Measurements from ENCODE around the gene HID1.

The HID1 gene

DNA sequence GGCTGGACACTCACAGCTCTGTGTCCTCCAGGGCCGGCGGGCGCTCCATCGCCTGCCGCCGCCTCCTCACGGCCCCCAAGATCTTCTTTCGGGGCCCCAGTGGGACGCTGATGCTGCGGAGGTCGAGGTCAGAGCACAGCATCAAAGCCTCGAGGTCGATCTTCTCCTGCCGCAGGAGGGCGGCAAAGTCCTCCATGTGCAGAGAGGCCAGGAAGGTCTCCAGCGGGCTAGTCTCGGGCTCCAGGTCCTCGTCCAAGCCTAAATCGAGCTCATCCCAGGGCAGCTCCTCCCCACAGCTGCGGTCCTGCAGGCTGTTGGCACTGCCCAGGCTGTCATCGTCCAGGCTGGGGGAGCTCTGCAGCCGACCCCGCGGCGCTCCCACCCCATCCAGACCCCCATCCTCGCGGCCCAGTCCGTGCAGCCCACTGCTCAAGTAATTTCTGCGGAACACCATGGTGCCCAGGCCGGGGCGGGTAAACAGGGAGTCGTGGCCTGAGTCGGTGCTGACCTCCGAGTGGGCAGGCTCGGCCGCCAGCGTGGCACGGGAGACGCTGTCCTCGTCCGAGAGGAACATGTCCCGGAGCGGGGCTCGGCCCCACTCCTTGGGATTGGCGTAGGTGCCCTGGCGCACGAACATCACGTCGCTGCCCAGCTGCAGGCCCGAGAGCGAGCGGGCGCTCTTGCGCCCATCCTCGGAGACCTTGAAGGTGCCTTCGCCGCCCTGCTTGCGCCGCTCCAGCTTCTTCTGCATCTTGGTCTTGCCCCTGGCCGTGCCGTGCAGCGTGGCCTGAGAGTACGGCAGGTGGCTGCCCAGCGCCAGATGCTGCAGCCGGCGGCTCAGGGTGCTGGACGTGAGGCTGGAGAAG, 52.9 kb downstream of the HID1 start:
- peaks cover 3% of the 10 kb centered on the region for H3K4me1 ChIP-seq (ENCODE audit: insufficient read depth, poor library complexity, severe bottlenecking)
- no peaks in the 10 kb centered on the region for H3K36me3 ChIP-seq (ENCODE audit: low read depth)
- H3K9me3 ChIP-seq (ENCODE audit: severe bottlenecking): no peaks in the 10 kb centered on the region
- DNase-seq (ENCODE audit: low spot score) (no peak), ATAC-seq (ENCODE audit: low read depth) (no peak)
- TF ChIP-seq, protein P1, sequence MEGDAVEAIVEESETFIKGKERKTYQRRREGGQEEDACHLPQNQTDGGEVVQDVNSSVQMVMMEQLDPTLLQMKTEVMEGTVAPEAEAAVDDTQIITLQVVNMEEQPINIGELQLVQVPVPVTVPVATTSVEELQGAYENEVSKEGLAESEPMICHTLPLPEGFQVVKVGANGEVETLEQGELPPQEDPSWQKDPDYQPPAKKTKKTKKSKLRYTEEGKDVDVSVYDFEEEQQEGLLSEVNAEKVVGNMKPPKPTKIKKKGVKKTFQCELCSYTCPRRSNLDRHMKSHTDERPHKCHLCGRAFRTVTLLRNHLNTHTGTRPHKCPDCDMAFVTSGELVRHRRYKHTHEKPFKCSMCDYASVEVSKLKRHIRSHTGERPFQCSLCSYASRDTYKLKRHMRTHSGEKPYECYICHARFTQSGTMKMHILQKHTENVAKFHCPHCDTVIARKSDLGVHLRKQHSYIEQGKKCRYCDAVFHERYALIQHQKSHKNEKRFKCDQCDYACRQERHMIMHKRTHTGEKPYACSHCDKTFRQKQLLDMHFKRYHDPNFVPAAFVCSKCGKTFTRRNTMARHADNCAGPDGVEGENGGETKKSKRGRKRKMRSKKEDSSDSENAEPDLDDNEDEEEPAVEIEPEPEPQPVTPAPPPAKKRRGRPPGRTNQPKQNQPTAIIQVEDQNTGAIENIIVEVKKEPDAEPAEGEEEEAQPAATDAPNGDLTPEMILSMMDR (IDR thresholded peaks at IDR 0.05; ENCODE audit: poor library complexity, severe bottlenecking): no peak
- no peak overlapping the region for H3K27ac ChIP-seq (ENCODE audit: poor library complexity, severe bottlenecking)
- peaks cover 11% of the 10 kb centered on the region for H3K27me3 ChIP-seq (ENCODE audit: insufficient read depth, poor library complexity, severe bottlenecking)
- no peak overlapping the region for H3K4me3 ChIP-seq (ENCODE audit: severe bottlenecking)

- TF ChIP-seq, protein P1 (IDR thresholded peaks at IDR 0.05; ENCODE audit: poor library complexity, severe bottlenecking): no peak
- no peak overlapping the region for H3K27ac ChIP-seq (ENCODE audit: poor library complexity, severe bottlenecking)
- H3K36me3 ChIP-seq (ENCODE audit: low read depth): no peaks in the 10 kb centered on the region
- peaks cover 3% of the 10 kb centered on the region for H3K4me1 ChIP-seq (ENCODE audit: insufficient read depth, poor library complexity, severe bottlenecking)
- DNase-seq (ENCODE audit: low spot score) (no peak), ATAC-seq (ENCODE audit: low read depth) (no peak)
- peaks cover 3% of the 10 kb centered on the region for H3K27me3 ChIP-seq (ENCODE audit: insufficient read depth, poor library complexity, severe bottlenecking)
- H3K9me3 ChIP-seq (ENCODE audit: severe bottlenecking): no peaks in the 10 kb centered on the region
- no peak overlapping the region for H3K4me3 ChIP-seq (ENCODE audit: severe bottlenecking)
Observed at GRCh38 chr17:74918906-74919305, 53.7 kb downstream of the HID1 start.

GRCh38 chr17:74917430-74917829, 55.1 kb downstream of the HID1 start:
- Histone ChIP-seq H3K4me1 (ENCODE audit: insufficient read depth, poor library complexity, severe bottlenecking) (peaks cover under 1% of the 10 kb centered on the region), H3K27ac (ENCODE audit: poor library complexity, severe bottlenecking) (no peak overlapping the region), H3K4me3 (ENCODE audit: severe bottlenecking) (no peak overlapping the region), H3K36me3 (ENCODE audit: low read depth) (no peaks in the 10 kb centered on the region), H3K27me3 (ENCODE audit: insufficient read depth, poor library complexity, severe bottlenecking) (no peaks in the 10 kb centered on the region), H3K9me3 (ENCODE audit: severe bottlenecking) (no peaks in the 10 kb centered on the region)
- TF ChIP-seq, protein P1 (IDR thresholded peaks at IDR 0.05; ENCODE audit: poor library complexity, severe bottlenecking): no peak
- ATAC-seq (ENCODE audit: low read depth) (no peak), DNase-seq (ENCODE audit: low spot score) (no peak)

DNA sequence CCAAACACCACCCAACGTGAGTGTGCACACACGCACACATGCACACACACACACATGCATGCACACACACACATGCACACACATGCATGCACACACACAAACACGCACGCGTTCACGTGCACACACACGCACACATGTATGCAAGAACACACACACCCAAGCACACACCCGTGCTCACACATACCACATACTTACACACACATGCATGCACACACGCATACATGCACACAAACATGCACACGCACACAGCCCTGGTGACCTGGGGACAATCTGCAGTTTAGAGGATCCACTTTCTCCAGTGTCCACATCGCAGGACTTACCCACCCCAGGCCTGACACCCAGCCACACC, 55.7 kb downstream of the HID1 start:
- H3K27me3 ChIP-seq (ENCODE audit: insufficient read depth, poor library complexity, severe bottlenecking): no peaks in the 10 kb centered on the region
- no peaks in the 10 kb centered on the region for H3K4me1 ChIP-seq (ENCODE audit: insufficient read depth, poor library complexity, severe bottlenecking)
- no peak overlapping the region for H3K27ac ChIP-seq (ENCODE audit: poor library complexity, severe bottlenecking)
- TF ChIP-seq, protein P1 (IDR thresholded peaks at IDR 0.05; ENCODE audit: poor library complexity, severe bottlenecking): no peak
- no peaks in the 10 kb centered on the region for H3K36me3 ChIP-seq (ENCODE audit: low read depth)
- DNase-seq (ENCODE audit: low spot score) (no peak), ATAC-seq (ENCODE audit: low read depth) (no peak)
- no peaks in the 10 kb centered on the region for H3K9me3 ChIP-seq (ENCODE audit: severe bottlenecking)
- no peak overlapping the region for H3K4me3 ChIP-seq (ENCODE audit: severe bottlenecking)

Measured in RWPE2 (cell line).